ENCODE data around the gene DNTT. TPM values are rescaled to one million over a fixed set of nuclear protein-coding genes. Genes with fewer than 3 reads are reported as not detected.

DNTT gene
- total RNA-seq, 1 experiment from 2014 or later = not detected

- H3K4me1 Mint-ChIP-seq (ENCODE audit: low read depth, unreplicated experiment) = no peaks in the 10 kb centered on the region
- no peak for DNase-seq
- H3K4me1 ChIP-seq = no peaks in the 10 kb centered on the region
- H3K4me3 Mint-ChIP-seq (ENCODE audit: unreplicated experiment) = no peak overlapping the region
- no TSS peak for BruUV-seq (replicated peaks)
- H3K27me3 ChIP-seq (replicated peaks; ENCODE audit: control insufficient read depth, insufficient read depth, low read length) = no peaks in the 10 kb centered on the region
- ChIA-PET POLR2A (no interaction called here), CTCF (interaction anchor here (0.5 kb wide), 1 partner anchor 128 kb away, joined by 3 read pairs; no protein-coding TSS in a partner anchor)
- intact Hi-C loops (cut with micrococcal nuclease; ENCODE audit: unreplicated experiment) = no loop called here
- peaks cover 6% of the 10 kb centered on the region for H3K9me3 ChIP-seq
- H3K36me3 ChIP-seq (ENCODE audit: control insufficient read depth, insufficient read depth, low read length) = no peaks in the 10 kb centered on the region
- H3K36me3 Mint-ChIP-seq (ENCODE audit: insufficient read depth, unreplicated experiment) = no peaks in the 10 kb centered on the region
- no peak overlapping the region for H3K4me3 ChIP-seq (ENCODE audit: low read depth, low read length)
- H3K27me3 Mint-ChIP-seq (ENCODE audit: insufficient read depth, unreplicated experiment) = peaks cover 9% of the 10 kb centered on the region
- TF ChIP-seq CTCF (IDR thresholded peaks at IDR 0.05; ENCODE audit: insufficient read depth in 1 of 2, low read depth in 1 of 2, low read length in 1 of 2, severe bottlenecking in 1 of 2, unreplicated experiment in 1 of 2) = no peak
- H3K27ac Mint-ChIP-seq (ENCODE audit: unreplicated experiment) = no peak overlapping the region
- H3K9me3 Mint-ChIP-seq (ENCODE audit: unreplicated experiment) = peaks cover 10% of the 10 kb centered on the region
Observed at GRCh38 chr10:96341219-96342182, 37.3 kb downstream of the DNTT start.

DNA sequence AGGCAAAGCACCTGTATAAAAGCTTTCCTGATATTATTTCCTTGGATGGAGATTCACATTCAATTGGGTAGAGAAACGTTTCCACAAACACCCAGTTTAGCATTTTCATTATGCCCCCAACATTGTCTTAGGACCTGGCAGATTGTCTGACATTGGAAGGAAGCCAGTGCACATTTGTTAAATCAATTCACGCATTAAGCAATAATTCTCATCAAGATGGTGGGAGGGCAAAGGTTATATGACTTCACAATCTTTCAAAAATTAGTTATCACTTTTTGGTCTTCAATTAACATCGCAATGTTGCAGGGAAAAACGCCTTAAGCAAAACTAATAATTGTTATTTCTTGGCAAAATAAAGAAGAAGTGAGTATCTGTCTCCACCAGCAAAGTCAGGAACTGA is 38.2 kb downstream of the DNTT start:
- DNase-seq = no peak
- Histone ChIP-seq H3K9me3 (peaks cover 8% of the 10 kb centered on the region), H3K27me3 (replicated peaks; ENCODE audit: control insufficient read depth, insufficient read depth, low read length) (no peaks in the 10 kb centered on the region), H3K4me3 (ENCODE audit: low read depth, low read length) (no peak overlapping the region), H3K36me3 (ENCODE audit: control insufficient read depth, insufficient read depth, low read length) (no peaks in the 10 kb centered on the region), H3K4me1 (no peaks in the 10 kb centered on the region)
- intact Hi-C loops (cut with micrococcal nuclease; ENCODE audit: unreplicated experiment) = no loop called here
- H3K27me3 Mint-ChIP-seq (ENCODE audit: insufficient read depth, unreplicated experiment) = peaks cover 9% of the 10 kb centered on the region
- H3K9me3 Mint-ChIP-seq (ENCODE audit: unreplicated experiment) = peaks cover 15% of the 10 kb centered on the region
- no peak overlapping the region for H3K4me3 Mint-ChIP-seq (ENCODE audit: unreplicated experiment)
- CTCF ChIA-PET = no interaction called here
- POLR2A ChIA-PET = no interaction called here
- no peak overlapping the region for H3K27ac Mint-ChIP-seq (ENCODE audit: unreplicated experiment)
- TF ChIP-seq CTCF (IDR thresholded peaks at IDR 0.05; ENCODE audit: insufficient read depth in 1 of 2, low read depth in 1 of 2, low read length in 1 of 2, severe bottlenecking in 1 of 2, unreplicated experiment in 1 of 2) = no peak
- H3K4me1 Mint-ChIP-seq (ENCODE audit: low read depth, unreplicated experiment) = no peaks in the 10 kb centered on the region
- no TSS peak for BruUV-seq (replicated peaks)
- H3K36me3 Mint-ChIP-seq (ENCODE audit: insufficient read depth, unreplicated experiment) = no peaks in the 10 kb centered on the region

DNA sequence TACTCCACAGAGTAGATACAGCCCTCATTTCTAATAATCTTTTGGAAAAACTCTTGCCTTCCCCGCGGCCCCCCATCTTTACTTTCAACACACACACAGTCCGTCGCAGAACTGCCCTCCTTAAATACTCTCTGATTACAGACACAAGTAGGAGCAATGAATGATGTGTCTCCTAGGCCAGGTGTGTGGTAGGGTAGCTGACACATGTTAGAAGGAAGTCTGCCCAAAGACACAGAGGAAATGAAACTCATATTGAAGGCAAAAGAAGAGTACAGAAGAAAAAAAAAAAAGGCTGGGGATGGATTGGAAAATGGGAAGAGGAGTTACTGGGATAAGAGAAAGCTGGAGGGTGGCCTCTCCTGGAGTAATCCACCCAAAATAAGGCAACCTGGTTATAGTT is 39.9 kb downstream of the DNTT start:
- no peak for TF ChIP-seq CTCF (IDR thresholded peaks at IDR 0.05; ENCODE audit: insufficient read depth in 1 of 2, low read depth in 1 of 2, low read length in 1 of 2, severe bottlenecking in 1 of 2, unreplicated experiment in 1 of 2)
- ChIA-PET POLR2A (no interaction called here), CTCF (interaction anchor here (0.6 kb wide), 1 partner anchor 114 kb away, joined by 3 read pairs; no protein-coding TSS in a partner anchor)
- Mint-ChIP-seq H3K4me1 (ENCODE audit: low read depth, unreplicated experiment) (no peaks in the 10 kb centered on the region), H3K9me3 (ENCODE audit: unreplicated experiment) (peaks cover 15% of the 10 kb centered on the region), H3K27me3 (ENCODE audit: insufficient read depth, unreplicated experiment) (peaks cover 9% of the 10 kb centered on the region), H3K36me3 (ENCODE audit: insufficient read depth, unreplicated experiment) (no peaks in the 10 kb centered on the region), H3K27ac (ENCODE audit: unreplicated experiment) (no peak overlapping the region), H3K4me3 (ENCODE audit: unreplicated experiment) (no peak overlapping the region)
- Histone ChIP-seq H3K27me3 (replicated peaks; ENCODE audit: control insufficient read depth, insufficient read depth, low read length) (no peaks in the 10 kb centered on the region), H3K4me1 (no peaks in the 10 kb centered on the region), H3K36me3 (ENCODE audit: control insufficient read depth, insufficient read depth, low read length) (no peaks in the 10 kb centered on the region), H3K9me3 (peaks cover 8% of the 10 kb centered on the region), H3K4me3 (ENCODE audit: low read depth, low read length) (no peak overlapping the region)
- no peak for DNase-seq
- intact Hi-C loops (cut with micrococcal nuclease; ENCODE audit: unreplicated experiment) = no loop called here
- BruUV-seq (replicated peaks) = no TSS peak
